K562 (cell line): ENCODE data around the gene ARL5C. TPM values are rescaled to one million over a fixed set of nuclear protein-coding genes. Genes with fewer than 3 reads are reported as not detected.

ENCODE experiments used
- CREBBP ChIP-seq: IDR thresholded peaks from one replicate; pipeline ENCODE4 v1.6.1; 2012; ENCODE audit warnings: low read depth, mild to moderate bottlenecking, control low read depth, inconsistent platforms, low read length
- ELF1 ChIP-seq: fragments of 200-800 bp; sonication (Bioruptor generic); IDR thresholded peaks from 2 replicates; pipeline ENCODE4 v1.6.1; 2016; ENCODE audit warnings: missing genetic modification characterization, missing compliant biosample characterization
- JUN ChIP-seq, 2 experiments: sonication (generic) in 1 of 2; formaldehyde crosslinking in 1 of 2; IDR thresholded peaks; 2 replicates each; pipeline versions ENCODE4 v1.6.1 to v1.8.0; 2012 to 2022; ENCODE audit warnings: borderline replicate concordance in 2 of 2, mild to moderate bottlenecking in 2 of 2, improper control_type of control experiment in 1 of 2, low read depth in 1 of 2, low read length in 1 of 2, missing genetic modification reagents in 1 of 2
- KLF13 ChIP-seq: fragments of 450-650 bp; IDR thresholded peaks from 2 replicates; pipeline ENCODE4 v1.6.1; 2016; ENCODE audit warnings: missing genetic modification characterization, low read depth, mild to moderate bottlenecking, missing compliant biosample characterization, moderate library complexity, borderline replicate concordance
- RBM14 ChIP-seq: fragments of 200-400 bp; formaldehyde crosslinking; IDR thresholded peaks from 2 replicates; pipeline ENCODE4 v1.6.1; 2018; ENCODE audit warnings: low read depth, mild to moderate bottlenecking, low read length, moderate library complexity, borderline replicate concordance; ENCODE audit not compliant: insufficient read depth
- SUPT5H ChIP-seq: fragments of 450-650 bp; IDR thresholded peaks from 2 replicates; pipeline ENCODE4 v1.6.1; 2016
- TRIM28 ChIP-seq: fragments of 450-650 bp; IDR thresholded peaks from 2 replicates; pipeline ENCODE4 v1.6.1; 2017
- ZC3H11A ChIP-seq: IDR thresholded peaks from 2 replicates; pipeline ENCODE4 v1.6.1; 2012; ENCODE audit warnings: low read depth, low read length, improper control_type of control experiment
- ZKSCAN8 ChIP-seq: fragments of 200-800 bp; sonication (Bioruptor generic); IDR thresholded peaks from 2 replicates; pipeline ENCODE4 v1.6.1; 2016; ENCODE audit warnings: missing genetic modification characterization, missing compliant biosample characterization
- polyA plus RNA-seq, 8 experiments: library from polyadenylated mRNA; depleted of rRNA in 4 of 8; stranded (reverse) in 5 of 8; unstranded in 3 of 8; fragments of >200 nt; fragmentation: Nextera tagmentation in 2 of 8; fragmentation: Illumina TruSeq in 1 of 8; extraction: Ambion mirVana in 2 of 8; extraction: Trizol in 1 of 8; gene quantifications; 2 replicates each; pipeline versions ENCODE4 v1.2.1 to v1.2.3, GENCODE V29; 2011 to 2014; ENCODE audit warnings: inconsistent platforms in 1 of 8, missing spikeins in 1 of 8
- total RNA-seq, 7 experiments: library from RNA; depleted of rRNA in 6 of 7; stranded (reverse); fragments of >200 nt in 6 of 7; fragmentation: Illumina TruSeq in 2 of 7; extraction: Trizol in 2 of 7; gene quantifications; 2 replicates each; pipeline versions ENCODE4 v1.2.1 to v1.2.3, GENCODE V29; 2011 to 2021; ENCODE audit warnings: low replicate concordance in 1 of 7
- TF ChIP-seq, protein P1 (sequence below): fragments of 250-450 bp; sonication (Bioruptor Pico); IDR thresholded peaks from 2 replicates; pipeline ENCODE4 v1.5.0; 2020; ENCODE audit warnings: mild to moderate bottlenecking
- TF ChIP-seq, protein P2 (sequence below): IDR thresholded peaks from 2 replicates; pipeline ENCODE4 v1.6.1; 2016; ENCODE audit warnings: missing genetic modification characterization, missing compliant biosample characterization
- TF ChIP-seq, protein P3 (sequence below): fragments of 250-450 bp; sonication (Bioruptor Pico); IDR thresholded peaks from 2 replicates; pipeline ENCODE4 v1.5.0; 2021; ENCODE audit warnings: mild to moderate bottlenecking, borderline replicate concordance
- TF ChIP-seq, protein P4 (sequence below): sonication (generic); formaldehyde crosslinking; IDR thresholded peaks from 2 replicates; pipeline ENCODE4 v1.8.0; 2022; ENCODE audit warnings: missing genetic modification reagents, mild to moderate bottlenecking, moderate library complexity, borderline replicate concordance
- TF ChIP-seq, protein P5 (sequence below): sonication (generic); IDR thresholded peaks from 2 replicates; pipeline ENCODE4 v1.6.1; 2016

ARL5C gene
- total and polyA plus RNA-seq, 9 of the 15 experiments (the other 6 are each of a cell fraction or from before 2014, with no cell fraction given), result not detected

DNA sequence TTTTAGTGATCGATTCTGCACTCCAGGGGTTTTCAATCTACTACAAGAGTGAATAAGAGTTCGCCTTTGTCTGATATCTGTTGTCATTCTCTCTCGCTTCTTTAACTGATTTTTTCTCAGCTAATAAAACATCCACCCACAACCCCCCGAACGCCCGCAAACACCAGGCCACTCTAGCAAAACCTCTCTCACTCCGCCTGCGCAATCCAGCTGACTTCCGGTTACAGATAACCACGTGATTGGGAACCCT is 33.8 kb upstream of the ARL5C start (continued):
- TF ChIP-seq, protein P1, sequence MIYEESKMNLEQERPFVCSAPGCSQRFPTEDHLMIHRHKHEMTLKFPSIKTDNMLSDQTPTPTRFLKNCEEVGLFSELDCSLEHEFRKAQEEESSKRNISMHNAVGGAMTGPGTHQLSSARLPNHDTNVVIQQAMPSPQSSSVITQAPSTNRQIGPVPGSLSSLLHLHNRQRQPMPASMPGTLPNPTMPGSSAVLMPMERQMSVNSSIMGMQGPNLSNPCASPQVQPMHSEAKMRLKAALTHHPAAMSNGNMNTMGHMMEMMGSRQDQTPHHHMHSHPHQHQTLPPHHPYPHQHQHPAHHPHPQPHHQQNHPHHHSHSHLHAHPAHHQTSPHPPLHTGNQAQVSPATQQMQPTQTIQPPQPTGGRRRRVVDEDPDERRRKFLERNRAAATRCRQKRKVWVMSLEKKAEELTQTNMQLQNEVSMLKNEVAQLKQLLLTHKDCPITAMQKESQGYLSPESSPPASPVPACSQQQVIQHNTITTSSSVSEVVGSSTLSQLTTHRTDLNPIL (CRISPR knock-in tag), result no peak
- TF ChIP-seq SUPT5H, result 0 out of 2 replicates have a peak, but pooled peaks have one; percentile 55
- TF ChIP-seq ZKSCAN8, result no peak
- no peak for TF ChIP-seq KLF13 (tag)
- TF ChIP-seq, protein P2, sequence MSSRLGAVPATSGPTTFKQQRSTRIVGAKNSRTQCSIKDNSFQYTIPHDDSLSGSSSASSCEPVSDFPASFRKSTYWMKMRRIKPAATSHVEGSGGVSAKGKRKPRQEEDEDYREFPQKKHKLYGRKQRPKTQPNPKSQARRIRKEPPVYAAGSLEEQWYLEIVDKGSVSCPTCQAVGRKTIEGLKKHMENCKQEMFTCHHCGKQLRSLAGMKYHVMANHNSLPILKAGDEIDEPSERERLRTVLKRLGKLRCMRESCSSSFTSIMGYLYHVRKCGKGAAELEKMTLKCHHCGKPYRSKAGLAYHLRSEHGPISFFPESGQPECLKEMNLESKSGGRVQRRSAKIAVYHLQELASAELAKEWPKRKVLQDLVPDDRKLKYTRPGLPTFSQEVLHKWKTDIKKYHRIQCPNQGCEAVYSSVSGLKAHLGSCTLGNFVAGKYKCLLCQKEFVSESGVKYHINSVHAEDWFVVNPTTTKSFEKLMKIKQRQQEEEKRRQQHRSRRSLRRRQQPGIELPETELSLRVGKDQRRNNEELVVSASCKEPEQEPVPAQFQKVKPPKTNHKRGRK (tag), result no peak
- TF ChIP-seq, protein P3, sequence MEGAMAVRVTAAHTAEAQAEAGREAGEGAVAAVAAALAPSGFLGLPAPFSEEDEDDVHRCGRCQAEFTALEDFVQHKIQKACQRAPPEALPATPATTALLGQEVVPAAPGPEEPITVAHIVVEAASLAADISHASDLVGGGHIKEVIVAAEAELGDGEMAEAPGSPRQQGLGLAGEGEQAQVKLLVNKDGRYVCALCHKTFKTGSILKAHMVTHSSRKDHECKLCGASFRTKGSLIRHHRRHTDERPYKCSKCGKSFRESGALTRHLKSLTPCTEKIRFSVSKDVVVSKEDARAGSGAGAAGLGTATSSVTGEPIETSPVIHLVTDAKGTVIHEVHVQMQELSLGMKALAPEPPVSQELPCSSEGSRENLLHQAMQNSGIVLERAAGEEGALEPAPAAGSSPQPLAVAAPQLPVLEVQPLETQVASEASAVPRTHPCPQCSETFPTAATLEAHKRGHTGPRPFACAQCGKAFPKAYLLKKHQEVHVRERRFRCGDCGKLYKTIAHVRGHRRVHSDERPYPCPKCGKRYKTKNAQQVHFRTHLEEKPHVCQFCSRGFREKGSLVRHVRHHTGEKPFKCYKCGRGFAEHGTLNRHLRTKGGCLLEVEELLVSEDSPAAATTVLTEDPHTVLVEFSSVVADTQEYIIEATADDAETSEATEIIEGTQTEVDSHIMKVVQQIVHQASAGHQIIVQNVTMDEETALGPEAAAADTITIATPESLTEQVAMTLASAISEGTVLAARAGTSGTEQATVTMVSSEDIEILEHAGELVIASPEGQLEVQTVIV (CRISPR knock-in tag), result no peak
- TF ChIP-seq ZC3H11A, result no peak
- no peak for TF ChIP-seq CREBBP
- TF ChIP-seq JUN (IDR thresholded peaks at IDR 0.05; ENCODE audit: borderline replicate concordance, low read depth, low read length), result 0 out of 2 replicates have a peak, but pooled peaks have one; percentile 8
- TF ChIP-seq JUN (CRISPR knock-in tag; IDR thresholded peaks at IDR 0.05; ENCODE audit: borderline replicate concordance), result no peak
- peak; percentile 96 for TF ChIP-seq ELF1 (tag)
- TF ChIP-seq, protein P4, sequence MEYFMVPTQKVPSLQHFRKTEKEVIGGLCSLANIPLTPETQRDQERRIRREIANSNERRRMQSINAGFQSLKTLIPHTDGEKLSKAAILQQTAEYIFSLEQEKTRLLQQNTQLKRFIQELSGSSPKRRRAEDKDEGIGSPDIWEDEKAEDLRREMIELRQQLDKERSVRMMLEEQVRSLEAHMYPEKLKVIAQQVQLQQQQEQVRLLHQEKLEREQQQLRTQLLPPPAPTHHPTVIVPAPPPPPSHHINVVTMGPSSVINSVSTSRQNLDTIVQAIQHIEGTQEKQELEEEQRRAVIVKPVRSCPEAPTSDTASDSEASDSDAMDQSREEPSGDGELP, result peak; percentile 87
- TF ChIP-seq, protein P5, sequence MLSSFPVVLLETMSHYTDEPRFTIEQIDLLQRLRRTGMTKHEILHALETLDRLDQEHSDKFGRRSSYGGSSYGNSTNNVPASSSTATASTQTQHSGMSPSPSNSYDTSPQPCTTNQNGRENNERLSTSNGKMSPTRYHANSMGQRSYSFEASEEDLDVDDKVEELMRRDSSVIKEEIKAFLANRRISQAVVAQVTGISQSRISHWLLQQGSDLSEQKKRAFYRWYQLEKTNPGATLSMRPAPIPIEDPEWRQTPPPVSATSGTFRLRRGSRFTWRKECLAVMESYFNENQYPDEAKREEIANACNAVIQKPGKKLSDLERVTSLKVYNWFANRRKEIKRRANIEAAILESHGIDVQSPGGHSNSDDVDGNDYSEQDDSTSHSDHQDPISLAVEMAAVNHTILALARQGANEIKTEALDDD, result 0 out of 2 replicates have a peak, but pooled peaks have one; percentile 3
- TF ChIP-seq RBM14, result no peak
- TF ChIP-seq TRIM28, result no peak
